Choroid plexus epithelial cell (primary cell): ENCODE data around the gene DHX32.

Source experiments
- DNase-seq: peaks from one replicate; pipeline ENCODE4 v3.0.0-alpha.2; 2010; ENCODE audit warnings: low read depth
- H3K4me3 ChIP-seq: 2 replicates; pipeline ENCODE4 v1.5.1; 2011; ENCODE audit warnings: low read depth, mild to moderate bottlenecking, control low read depth, low read length, moderate library complexity
- CTCF ChIP-seq: conservative IDR thresholded peaks from 2 replicates; pipeline ENCODE4 v1.5.1; 2011; ENCODE audit warnings: low read depth, mild to moderate bottlenecking, control low read depth, inconsistent platforms, low read length, moderate library complexity

Gene DHX32

GRCh38 chr10:125828311-125828710, 52.8 kb downstream of the DHX32 start:
- DNase-seq, result no peak
- no peak for TF ChIP-seq CTCF

GRCh38 chr10:125827133-125827532, 54.0 kb downstream of the DHX32 start:
- TF ChIP-seq CTCF, result no peak
- H3K4me3 ChIP-seq, result no peak overlapping the region
- no peak for DNase-seq

More at GRCh38 chr10:125828311-125828710, 52.8 kb downstream of the DHX32 start:
- H3K4me3 ChIP-seq, result no peak overlapping the region

- no peak for DNase-seq
- peak overlapping the region; percentile 86 for H3K4me3 ChIP-seq
- TF ChIP-seq CTCF, result no peak
These were observed 56.4 kb downstream of the DHX32 start for GRCh38 chr10:125824736-125825135.

- peak; percentile 19 for DNase-seq
- TF ChIP-seq CTCF, result no peak
- peak overlapping the region; percentile 86 for H3K4me3 ChIP-seq
These were observed 57.3 kb downstream of the DHX32 start for GRCh38 chr10:125823663-125824251.

- peak within 1 kb of the TSS; percentile 86 for H3K4me3 ChIP-seq
These were observed 58.0 kb downstream of the DHX32 start, which contains the start of the genes BCCIP and UROS for GRCh38 chr10:125822878-125823662. Gene BCCIP, plus strand, starts transcription at chr10:125823546. Its CDS starts 12 bp downstream, at chr10:125823558. Gene UROS, minus strand, starts transcription at chr10:125823258. Its CDS starts 6,759 bp downstream, at chr10:125816499.

GRCh38 chr10:125820701-125821100, 60.4 kb downstream of the DHX32 start:
- no peak overlapping the region for H3K4me3 ChIP-seq
- peak; percentile 35 for DNase-seq
- no peak for TF ChIP-seq CTCF

More at GRCh38 chr10:125822878-125823662, 58.0 kb downstream of the DHX32 start, which contains the start of the genes BCCIP and UROS:
- TF ChIP-seq CTCF, result peak; percentile 1
- DNase-seq, result peak; percentile 93
